Activated T-helper 17 cell treated with anti-CD3 and anti-CD28 coated beads, Interleukin-2, amount 50 U/mL, for 72 hours (primary cell): Measurements from ENCODE around the gene FXR2. TPM values are rescaled to one million over a fixed set of nuclear protein-coding genes. Genes with fewer than 3 reads are reported as not detected.

Experiments used
- ATAC-seq: fragments of 150-1000 bp; cut with Tn5 transposase; replicated peaks from 2 replicates; pipeline ENCODE4 v1.10.0; 2021; ENCODE audit warnings: mild to moderate bottlenecking, moderate library complexity
- H3K27ac Mint-ChIP-seq: one replicate; pipeline ENCODE4 v1.8.0; 2022; ENCODE audit warnings: mixed read lengths
- H3K27me3 Mint-ChIP-seq: one replicate; pipeline ENCODE4 v1.8.0; 2022; ENCODE audit warnings: mixed read lengths
- H3K36me3 Mint-ChIP-seq: one replicate; pipeline ENCODE4 v1.8.0; 2022; ENCODE audit warnings: low read depth, mild to moderate bottlenecking, mixed read lengths
- H3K4me1 Mint-ChIP-seq: one replicate; pipeline ENCODE4 v1.8.0; 2022; ENCODE audit warnings: mixed read lengths
- H3K4me3 Mint-ChIP-seq: one replicate; pipeline ENCODE4 v1.8.0; 2022; ENCODE audit warnings: mild to moderate bottlenecking, mixed read lengths
- H3K9me3 Mint-ChIP-seq: one replicate; pipeline ENCODE4 v1.8.0; 2022; ENCODE audit warnings: mixed read lengths
- total RNA-seq, 2 donors: library from RNA; stranded (reverse); gene quantifications; one replicate each; pipeline ENCODE4 v1.2.3, GENCODE V29; 2022

FXR2 gene
- total RNA-seq, 2 donors from 2014 or later, result 34.4 to 37.0 TPM

DNA sequence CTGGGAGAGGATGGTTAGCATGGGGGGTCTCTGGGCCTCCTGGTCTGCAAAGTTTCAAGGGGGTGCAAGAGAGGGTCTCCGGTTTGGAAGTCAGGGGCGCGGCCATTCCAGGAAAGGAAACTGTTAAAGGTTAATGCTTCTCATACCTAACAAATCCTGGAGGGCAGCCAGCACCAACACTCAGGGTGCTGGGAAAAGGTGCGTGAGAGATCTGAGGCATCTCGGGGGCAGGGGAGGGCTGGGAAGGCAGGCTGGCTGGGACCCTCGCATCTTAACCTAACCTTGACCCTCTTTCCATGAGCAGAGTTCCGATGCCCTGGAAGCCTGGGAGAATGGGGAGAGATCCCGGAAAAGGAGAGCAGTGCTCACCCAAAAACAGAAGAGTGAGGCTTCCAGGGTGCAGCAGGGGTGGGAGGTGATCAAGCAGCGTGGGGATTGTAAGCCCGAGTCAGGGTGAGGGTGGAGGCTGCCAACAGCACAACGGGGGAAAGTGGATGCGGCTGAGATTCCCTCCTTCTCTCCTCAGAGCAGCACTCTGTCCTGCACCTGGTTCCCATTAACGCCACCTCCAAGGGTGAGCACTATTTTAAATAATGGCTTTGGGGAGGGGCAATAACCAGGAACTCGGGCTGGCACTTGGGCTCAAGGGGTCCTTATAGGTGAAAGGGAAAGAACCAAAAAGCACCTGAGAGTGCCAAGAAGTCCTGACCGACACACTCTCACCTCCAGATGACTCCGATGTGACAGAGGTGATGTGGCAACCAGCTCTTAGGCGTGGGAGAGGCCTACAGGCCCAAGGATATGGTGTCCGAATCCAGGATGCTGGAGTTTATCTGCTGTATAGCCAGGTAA, 55.2 kb downstream of the FXR2 start:
- no peaks in the 10 kb centered on the region for H3K9me3 Mint-ChIP-seq
- H3K36me3 Mint-ChIP-seq, result peaks cover 35% of the 10 kb centered on the region
- peak overlapping the region; percentile 91 for H3K4me3 Mint-ChIP-seq
- ATAC-seq, result no peak
- H3K27me3 Mint-ChIP-seq, result no peaks in the 10 kb centered on the region
- peak overlapping the region; percentile 86 for H3K27ac Mint-ChIP-seq
- peaks cover 29% of the 10 kb centered on the region for H3K4me1 Mint-ChIP-seq

DNA sequence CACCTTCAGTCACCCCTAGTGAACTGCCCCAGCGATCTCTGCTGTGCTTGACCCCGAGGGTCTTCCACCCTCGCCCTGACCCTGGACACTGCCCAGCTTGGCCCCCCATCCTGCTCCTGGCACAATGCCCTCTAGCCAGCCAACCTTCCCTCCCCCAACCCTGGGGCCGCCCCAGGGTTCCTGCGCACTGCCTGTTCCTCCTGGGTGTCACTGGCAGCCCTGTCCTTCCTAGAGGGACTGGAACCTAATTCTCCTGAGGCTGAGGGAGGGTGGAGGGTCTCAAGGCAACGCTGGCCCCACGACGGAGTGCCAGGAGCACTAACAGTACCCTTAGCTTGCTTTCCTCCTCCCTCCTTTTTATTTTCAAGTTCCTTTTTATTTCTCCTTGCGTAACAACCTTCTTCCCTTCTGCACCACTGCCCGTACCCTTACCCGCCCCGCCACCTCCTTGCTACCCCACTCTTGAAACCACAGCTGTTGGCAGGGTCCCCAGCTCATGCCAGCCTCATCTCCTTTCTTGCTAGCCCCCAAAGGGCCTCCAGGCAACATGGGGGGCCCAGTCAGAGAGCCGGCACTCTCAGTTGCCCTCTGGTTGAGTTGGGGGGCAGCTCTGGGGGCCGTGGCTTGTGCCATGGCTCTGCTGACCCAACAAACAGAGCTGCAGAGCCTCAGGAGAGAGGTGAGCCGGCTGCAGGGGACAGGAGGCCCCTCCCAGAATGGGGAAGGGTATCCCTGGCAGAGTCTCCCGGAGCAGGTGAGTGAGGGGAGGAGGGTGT, 56.0 kb downstream of the FXR2 start, which contains the start of gene TNFSF13:
TSS of gene TNFSF13 (plus strand) at position 207 of the 776 bp plus-strand sequence. CDS start at position 497, 290 bp downstream.
- H3K4me1 Mint-ChIP-seq, result peaks cover 29% of the 10 kb centered on the region

DNA sequence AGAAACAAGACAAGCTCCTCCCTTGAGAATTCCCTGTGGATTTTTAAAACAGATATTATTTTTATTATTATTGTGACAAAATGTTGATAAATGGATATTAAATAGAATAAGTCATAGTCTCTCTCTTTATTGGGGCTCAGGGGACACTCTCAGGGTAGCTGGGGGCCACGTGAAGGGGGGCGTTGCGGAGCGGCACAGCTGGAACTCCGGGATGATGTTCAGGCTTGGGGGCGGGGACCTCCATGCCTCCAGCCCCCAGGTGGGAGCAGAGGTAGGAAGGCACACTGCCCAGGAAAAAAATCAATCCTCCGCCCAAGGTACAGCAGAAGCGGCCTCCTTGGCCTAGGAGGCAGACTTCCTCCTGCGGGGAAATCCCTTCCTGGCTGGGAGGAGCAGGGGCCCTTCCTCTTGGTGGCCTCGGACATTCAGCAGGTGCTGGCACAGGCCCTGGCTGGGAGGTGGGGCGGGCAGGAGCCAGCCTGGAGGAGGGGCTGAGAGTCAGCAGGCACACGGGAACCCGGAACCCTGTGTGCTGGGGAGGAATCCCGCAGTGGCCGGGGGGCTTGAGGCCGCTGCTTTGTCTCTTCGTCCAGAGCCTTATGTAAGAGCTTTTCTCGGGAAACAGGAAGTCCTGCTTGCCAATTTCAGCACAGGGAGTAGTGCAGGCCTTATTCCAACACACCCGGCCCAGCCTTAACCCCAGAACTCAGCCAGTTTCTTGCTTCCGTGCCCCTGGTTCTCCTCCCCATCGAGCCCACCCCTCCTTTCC, 56.7 kb downstream of the FXR2 start:
- peaks cover 24% of the 10 kb centered on the region for H3K36me3 Mint-ChIP-seq
- H3K27ac Mint-ChIP-seq, result peak overlapping the region; percentile 61
- no peak overlapping the region for H3K4me3 Mint-ChIP-seq
- H3K9me3 Mint-ChIP-seq, result no peaks in the 10 kb centered on the region
- no peak for ATAC-seq
- H3K27me3 Mint-ChIP-seq, result no peaks in the 10 kb centered on the region
- peaks cover 35% of the 10 kb centered on the region for H3K4me1 Mint-ChIP-seq

More for the DNA sequence above, 56.0 kb downstream of the FXR2 start, which contains the start of gene TNFSF13:
- Mint-ChIP-seq H3K36me3 (peaks cover 26% of the 10 kb centered on the region), H3K27ac (peak within 1 kb of the TSS; percentile 61), H3K9me3 (no peaks in the 10 kb centered on the region), H3K27me3 (no peaks in the 10 kb centered on the region), H3K4me3 (no peak within 1 kb of the TSS)
- ATAC-seq, result no peak

DNA sequence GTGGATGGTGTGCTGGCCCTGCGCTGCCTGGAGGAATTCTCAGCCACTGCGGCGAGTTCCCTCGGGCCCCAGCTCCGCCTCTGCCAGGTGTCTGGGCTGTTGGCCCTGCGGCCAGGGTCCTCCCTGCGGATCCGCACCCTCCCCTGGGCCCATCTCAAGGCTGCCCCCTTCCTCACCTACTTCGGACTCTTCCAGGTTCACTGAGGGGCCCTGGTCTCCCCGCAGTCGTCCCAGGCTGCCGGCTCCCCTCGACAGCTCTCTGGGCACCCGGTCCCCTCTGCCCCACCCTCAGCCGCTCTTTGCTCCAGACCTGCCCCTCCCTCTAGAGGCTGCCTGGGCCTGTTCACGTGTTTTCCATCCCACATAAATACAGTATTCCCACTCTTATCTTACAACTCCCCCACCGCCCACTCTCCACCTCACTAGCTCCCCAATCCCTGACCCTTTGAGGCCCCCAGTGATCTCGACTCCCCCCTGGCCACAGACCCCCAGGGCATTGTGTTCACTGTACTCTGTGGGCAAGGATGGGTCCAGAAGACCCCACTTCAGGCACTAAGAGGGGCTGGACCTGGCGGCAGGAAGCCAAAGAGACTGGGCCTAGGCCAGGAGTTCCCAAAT, 57.4 kb downstream of the FXR2 start:
- Mint-ChIP-seq H3K9me3 (no peaks in the 10 kb centered on the region), H3K27ac (no peak overlapping the region), H3K36me3 (peaks cover 23% of the 10 kb centered on the region), H3K4me1 (peaks cover 35% of the 10 kb centered on the region), H3K4me3 (no peak overlapping the region), H3K27me3 (no peaks in the 10 kb centered on the region)
- ATAC-seq, result no peak

DNA sequence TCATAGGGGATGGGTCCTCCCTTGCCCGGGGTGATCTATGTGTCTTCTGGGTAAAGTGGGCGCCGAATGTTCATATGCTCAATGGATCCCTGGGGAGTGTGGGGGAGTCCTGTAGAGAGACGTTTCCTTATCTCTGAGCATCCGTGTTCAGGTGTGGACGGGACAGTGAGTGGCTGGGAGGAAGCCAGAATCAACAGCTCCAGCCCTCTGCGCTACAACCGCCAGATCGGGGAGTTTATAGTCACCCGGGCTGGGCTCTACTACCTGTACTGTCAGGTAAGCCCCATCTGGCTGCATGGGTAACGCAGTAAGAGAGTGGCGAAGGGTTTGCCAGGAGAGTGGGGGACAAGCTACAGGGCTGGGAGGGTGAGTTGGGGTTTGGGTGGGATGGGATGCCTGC, 58.1 kb downstream of the FXR2 start:
- no peak overlapping the region for H3K4me3 Mint-ChIP-seq
- ATAC-seq, result no peak
- H3K27me3 Mint-ChIP-seq, result no peaks in the 10 kb centered on the region
- H3K9me3 Mint-ChIP-seq, result no peaks in the 10 kb centered on the region
- H3K27ac Mint-ChIP-seq, result peak overlapping the region; percentile 32
- peaks cover 35% of the 10 kb centered on the region for H3K4me1 Mint-ChIP-seq
- H3K36me3 Mint-ChIP-seq, result peaks cover 21% of the 10 kb centered on the region

DNA sequence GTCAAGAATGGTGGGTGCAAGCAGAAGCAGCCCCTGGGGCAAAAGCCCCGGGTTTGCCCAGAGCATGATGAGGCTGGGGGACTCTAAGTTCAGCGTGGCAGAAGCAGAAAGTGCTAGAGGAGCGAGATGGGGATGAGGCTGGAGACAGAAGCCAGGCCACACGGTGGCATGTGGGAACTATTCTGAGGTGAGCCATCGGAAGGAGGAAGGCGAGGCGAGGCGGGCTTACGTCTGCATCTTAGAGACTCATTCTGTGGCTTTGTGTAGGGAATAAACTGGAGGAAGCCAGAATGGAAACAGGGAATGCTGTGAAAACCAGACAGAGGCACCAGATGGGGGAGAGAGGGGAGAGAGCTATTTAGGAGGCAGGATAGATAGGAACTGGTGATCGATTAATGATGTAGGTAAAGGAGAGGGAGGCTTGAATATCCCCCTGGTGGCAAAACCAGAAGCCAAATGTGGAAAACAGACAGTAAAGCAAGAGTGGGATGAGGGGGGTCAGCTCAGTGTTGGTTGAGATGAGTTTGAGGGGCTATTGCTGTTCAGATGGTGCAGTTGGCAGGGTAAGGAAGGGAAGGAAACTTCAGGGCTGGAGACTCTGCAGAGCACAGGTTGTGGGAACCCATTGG, 59.3 kb downstream of the FXR2 start:
- no peak for ATAC-seq
- no peaks in the 10 kb centered on the region for H3K27me3 Mint-ChIP-seq
- peaks cover 36% of the 10 kb centered on the region for H3K4me1 Mint-ChIP-seq
- no peak overlapping the region for H3K4me3 Mint-ChIP-seq
- H3K27ac Mint-ChIP-seq, result peak overlapping the region; percentile 68
- peaks cover 18% of the 10 kb centered on the region for H3K36me3 Mint-ChIP-seq
- H3K9me3 Mint-ChIP-seq, result no peaks in the 10 kb centered on the region

DNA sequence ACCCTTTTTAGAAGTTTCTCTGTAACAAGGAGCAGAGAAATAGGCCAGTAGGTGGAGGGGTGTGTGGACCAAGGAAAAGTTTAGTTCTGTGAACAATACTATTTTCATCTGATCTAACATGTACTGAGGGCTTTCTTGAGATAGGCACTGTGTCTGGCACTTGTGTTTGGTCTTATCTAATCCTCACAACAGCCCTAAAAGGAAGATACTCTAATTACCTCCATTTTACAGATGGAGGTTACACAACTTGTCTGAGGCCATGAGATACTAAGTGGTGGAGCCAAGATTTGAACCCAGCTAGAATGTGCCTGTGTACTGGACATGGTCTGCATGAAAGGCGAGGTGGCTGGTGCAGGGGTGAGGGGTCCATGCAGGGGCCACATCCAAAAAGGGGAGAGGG, 61.3 kb downstream of the FXR2 start:
- no peak for ATAC-seq
- Mint-ChIP-seq H3K4me3 (peak overlapping the region; percentile 77), H3K4me1 (peaks cover 42% of the 10 kb centered on the region), H3K36me3 (peaks cover 14% of the 10 kb centered on the region), H3K27ac (peak overlapping the region; percentile 83), H3K27me3 (no peaks in the 10 kb centered on the region), H3K9me3 (no peaks in the 10 kb centered on the region)

DNA sequence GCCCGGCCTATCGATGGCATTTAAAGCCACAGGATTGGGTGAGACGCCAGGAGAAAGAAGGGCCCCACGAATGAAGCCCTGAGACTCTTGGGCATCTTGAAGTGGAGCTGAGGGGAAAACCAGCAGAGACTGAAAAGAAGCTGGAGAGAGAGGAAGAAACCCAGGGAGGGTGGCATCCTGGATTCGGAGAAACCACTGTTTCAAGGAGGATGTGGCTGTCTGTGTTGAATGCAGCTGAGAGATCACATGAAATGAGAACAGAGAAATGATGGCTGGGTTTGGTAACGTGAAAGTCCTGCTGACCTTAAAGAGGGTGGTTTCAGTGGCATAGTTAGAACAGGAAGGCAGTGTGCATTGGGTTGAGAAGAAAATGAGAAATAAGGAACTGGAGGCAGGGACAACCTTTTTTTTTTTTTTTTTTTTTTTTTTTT, 62.1 kb downstream of the FXR2 start:
- ATAC-seq, result peak; percentile 87
- H3K27ac Mint-ChIP-seq, result peak overlapping the region; percentile 42
- no peaks in the 10 kb centered on the region for H3K9me3 Mint-ChIP-seq
- H3K27me3 Mint-ChIP-seq, result no peaks in the 10 kb centered on the region
- H3K36me3 Mint-ChIP-seq, result peaks cover 14% of the 10 kb centered on the region
- peaks cover 45% of the 10 kb centered on the region for H3K4me1 Mint-ChIP-seq
- H3K4me3 Mint-ChIP-seq, result peak overlapping the region; percentile 77

DNA sequence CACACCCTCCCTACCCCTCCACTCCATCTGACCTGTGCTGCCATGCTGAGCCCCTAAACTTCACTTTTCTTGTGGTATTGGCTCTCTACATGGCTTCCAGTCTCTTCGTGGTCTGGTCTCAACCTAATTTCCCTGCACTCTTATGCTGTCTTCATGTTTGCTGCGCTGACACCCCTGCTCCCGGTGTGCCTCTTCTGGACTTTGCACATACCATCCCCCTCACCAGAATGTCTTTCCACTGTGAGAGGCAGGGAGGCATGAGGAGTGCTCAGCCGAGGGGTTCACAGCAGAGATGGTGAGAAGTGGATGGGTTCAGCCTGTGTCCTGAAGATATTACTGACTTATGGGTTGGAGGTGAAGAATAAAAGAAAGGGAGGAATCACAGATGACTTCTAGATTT, 63.3 kb downstream of the FXR2 start:
- H3K36me3 Mint-ChIP-seq, result peaks cover 14% of the 10 kb centered on the region
- no peak for ATAC-seq
- H3K27ac Mint-ChIP-seq, result no peak overlapping the region
- no peaks in the 10 kb centered on the region for H3K9me3 Mint-ChIP-seq
- peaks cover 45% of the 10 kb centered on the region for H3K4me1 Mint-ChIP-seq
- no peaks in the 10 kb centered on the region for H3K27me3 Mint-ChIP-seq
- H3K4me3 Mint-ChIP-seq, result peak overlapping the region; percentile 77

DNA sequence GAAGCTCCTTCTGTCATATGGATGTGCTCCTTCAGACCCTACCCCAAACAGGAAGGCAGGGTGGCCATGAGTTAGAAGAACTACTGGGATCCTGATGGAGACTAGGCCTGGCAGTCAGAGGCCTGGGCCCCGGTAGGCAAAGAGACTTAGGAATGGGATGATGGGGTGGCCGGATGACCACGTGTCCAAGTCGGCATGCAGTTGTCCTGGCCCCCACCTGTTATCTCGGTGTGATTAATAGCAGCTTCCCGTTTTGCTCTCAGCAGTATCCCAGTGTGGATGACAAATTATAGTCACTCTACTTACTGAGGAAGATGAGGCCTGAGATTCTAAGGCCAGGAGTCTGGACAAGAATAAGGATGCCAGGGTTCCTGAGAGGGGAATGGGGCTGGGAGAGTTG, 64.4 kb downstream of the FXR2 start:
- Mint-ChIP-seq H3K36me3 (peaks cover 14% of the 10 kb centered on the region), H3K4me1 (peaks cover 41% of the 10 kb centered on the region), H3K27ac (no peak overlapping the region), H3K9me3 (no peaks in the 10 kb centered on the region), H3K4me3 (peak overlapping the region; percentile 77), H3K27me3 (no peaks in the 10 kb centered on the region)
- ATAC-seq, result no peak

DNA sequence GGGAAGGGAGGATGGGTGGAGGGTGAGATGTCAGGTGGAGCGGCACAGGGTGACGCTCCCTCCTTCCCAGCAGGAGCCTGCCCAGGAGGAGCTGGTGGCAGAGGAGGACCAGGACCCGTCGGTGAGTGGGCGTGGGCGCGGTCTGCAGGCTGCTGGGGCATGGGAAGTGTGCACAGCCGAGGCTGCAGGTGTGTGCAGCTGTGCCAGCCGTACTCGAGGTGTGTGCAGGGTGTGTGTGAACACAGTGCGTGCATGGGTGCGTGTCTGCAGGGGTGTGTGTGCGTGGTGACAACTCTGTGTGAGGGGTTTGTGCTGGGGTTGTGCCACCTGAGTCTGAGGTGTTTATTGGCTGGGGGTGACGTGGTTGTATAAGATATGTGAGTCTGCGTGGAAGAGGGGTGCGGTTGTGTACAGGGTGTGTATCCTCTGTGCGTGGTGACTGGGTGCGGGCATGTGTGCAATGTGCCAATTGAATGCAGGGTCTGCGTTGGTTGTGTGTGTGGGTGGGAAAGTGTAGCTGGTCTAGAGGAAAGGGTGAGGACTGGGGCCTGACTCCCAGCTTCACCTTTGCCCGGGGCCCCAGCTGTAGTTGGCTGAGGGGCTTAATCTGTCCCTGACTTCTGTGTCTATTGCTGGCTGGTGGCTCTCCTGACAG, 65.2 kb downstream of the FXR2 start:
- Mint-ChIP-seq H3K27ac (peak overlapping the region; percentile 12), H3K27me3 (no peaks in the 10 kb centered on the region), H3K4me1 (peaks cover 36% of the 10 kb centered on the region), H3K9me3 (no peaks in the 10 kb centered on the region), H3K4me3 (peak overlapping the region; percentile 77), H3K36me3 (peaks cover 14% of the 10 kb centered on the region)
- ATAC-seq, result peak; percentile 64

DNA sequence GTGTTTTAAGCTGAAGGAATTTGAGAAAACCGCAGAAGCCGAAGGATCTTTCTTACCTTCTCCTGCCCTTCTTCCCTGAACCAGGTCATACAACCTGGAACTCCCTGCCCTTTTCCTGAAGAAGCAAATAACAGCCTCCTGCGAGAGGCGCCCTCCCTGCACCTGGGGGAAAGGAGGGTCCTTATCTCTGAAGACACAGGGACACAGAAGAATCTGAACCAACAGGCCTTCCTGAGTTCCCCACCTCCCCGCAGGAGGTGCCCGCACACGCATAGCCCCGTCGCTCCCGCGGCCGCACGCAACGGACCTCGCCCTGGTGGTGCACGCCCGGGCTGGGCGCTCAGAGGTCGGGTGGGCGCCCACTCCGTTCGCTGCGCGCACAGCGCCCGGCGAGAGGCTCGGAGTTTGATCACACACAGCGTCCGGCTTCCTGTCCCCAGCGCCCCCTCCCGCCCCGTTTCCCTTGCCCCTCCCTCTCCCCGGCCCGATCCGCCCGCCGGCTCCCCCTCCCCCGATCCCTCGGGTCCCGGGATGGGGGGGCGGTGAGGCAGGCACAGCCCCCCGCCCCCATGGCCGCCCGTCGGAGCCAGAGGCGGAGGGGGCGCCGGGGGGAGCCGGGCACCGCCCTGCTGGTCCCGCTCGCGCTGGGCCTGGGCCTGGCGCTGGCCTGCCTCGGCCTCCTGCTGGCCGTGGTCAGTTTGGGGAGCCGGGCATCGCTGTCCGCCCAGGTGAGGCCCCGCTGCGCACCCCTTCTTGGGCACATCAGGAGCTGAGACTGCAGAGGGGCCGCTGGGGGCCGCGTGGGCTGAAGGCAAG, 65.9 kb downstream of the FXR2 start, which contains the start of gene TNFSF12:
TSS of gene TNFSF12 (plus strand) at position 474 of the 816 bp plus-strand sequence. CDS start at position 570, 96 bp downstream.
- H3K4me1 Mint-ChIP-seq, result peaks cover 33% of the 10 kb centered on the region
- peak within 1 kb of the TSS; percentile 63 for H3K27ac Mint-ChIP-seq
- peak; percentile 66 for ATAC-seq
- peak within 1 kb of the TSS; percentile 77 for H3K4me3 Mint-ChIP-seq
- no peaks in the 10 kb centered on the region for H3K27me3 Mint-ChIP-seq
- H3K36me3 Mint-ChIP-seq, result peaks cover 14% of the 10 kb centered on the region
- H3K9me3 Mint-ChIP-seq, result no peaks in the 10 kb centered on the region
